Large intestine (tissue), 12 donors: ENCODE measurements around the gene ABR. TPM values are rescaled to one million over a fixed set of nuclear protein-coding genes. Genes with fewer than 3 reads are reported as not detected.
A peak's percentile ranks its signal among the peaks of the same experiment; 100 is the strongest.

Experiments
- DNase-seq, 2 donors: peaks; one replicate each; pipeline versions ENCODE4 v3.0.0 to v3.0.0-alpha.2; 2013
- H3K27ac ChIP-seq: one replicate; pipeline ENCODE4 v1.5.1; 2013; ENCODE audit warnings: low read length
- H3K27me3 ChIP-seq: 2 replicates; pipeline ENCODE4 v1.6.1; 2013; ENCODE audit warnings: low read length; ENCODE audit not compliant: control insufficient read depth, insufficient read depth
- H3K36me3 ChIP-seq: 2 replicates; pipeline ENCODE4 v1.6.1; 2013; ENCODE audit warnings: low read length; ENCODE audit not compliant: control insufficient read depth, insufficient read depth
- H3K4me1 ChIP-seq: one replicate; pipeline ENCODE4 v1.6.1; 2013; ENCODE audit warnings: low read length; ENCODE audit not compliant: control insufficient read depth, insufficient read depth
- H3K4me3 ChIP-seq: one replicate; pipeline ENCODE4 v1.5.1; 2013; ENCODE audit warnings: low read length
- H3K9me3 ChIP-seq: one replicate; pipeline ENCODE4 v1.6.1; 2013; ENCODE audit warnings: mild to moderate bottlenecking, low read depth, low read length, moderate library complexity; ENCODE audit not compliant: control insufficient read depth
- WGBS: methylation state at CpG from one replicate; pipeline ENCODE4 v1.1.5; 2013; ENCODE audit warnings: low lambda C conversion rate; ENCODE audit not compliant: insufficient coverage; 5-methylcytosine and 5-hydroxymethylcytosine counted together
- long read RNA-seq, 11 donors: transcript quantifications; one replicate each; lab custom pipeline, GENCODE V29; 2026
- polyA plus RNA-seq: library from polyadenylated mRNA; unstranded; fragments of 120-200 nt; gene quantifications from one replicate; pipeline ENCODE4 v1.2.1, GENCODE V29; 2013

The ABR gene
- 125 TPM for polyA plus RNA-seq
- long read RNA-seq, donor 1, full-length matches to known transcripts: 7 of 7 reads
- long read RNA-seq, donor 1, partial matches to known transcripts: 0 of 7 reads
- long read RNA-seq, donor 1, other reads (novel, unspliced or antisense): 0 of 7 reads
- long read RNA-seq, donor 2, transcript ABR-201 (22 exons, 2,673 nt): major isoform, 7 of 17 reads
- long read RNA-seq, donor 2, partial matches to known transcripts: 7 of 17 reads
- long read RNA-seq, donor 2, other reads (novel, unspliced or antisense): 0 of 17 reads
- long read RNA-seq, donor 3: 0 reads
- long read RNA-seq, donor 4, partial matches to known transcripts: 0 of 2 reads
- long read RNA-seq, donor 4, other reads (novel, unspliced or antisense): 0 of 2 reads
- long read RNA-seq, donor 5, transcript ABR-201 (22 exons, 2,673 nt): major isoform, 7 of 11 reads
- long read RNA-seq, donor 5, partial matches to known transcripts: 0 of 11 reads
- long read RNA-seq, donor 5, other reads (novel, unspliced or antisense): 0 of 11 reads
- long read RNA-seq, donor 6, transcript ABR-201 (22 exons, 2,673 nt): major isoform, 5 of 14 reads
- long read RNA-seq, donor 6, partial matches to known transcripts: 7 of 14 reads
- long read RNA-seq, donor 6, other reads (novel, unspliced or antisense): 0 of 14 reads
- long read RNA-seq, donor 7, partial matches to known transcripts: 5 of 7 reads
- long read RNA-seq, donor 7, other reads (novel, unspliced or antisense): 0 of 7 reads
- long read RNA-seq, donor 8, full-length matches to known transcripts: 6 of 6 reads
- long read RNA-seq, donor 8, partial matches to known transcripts: 0 of 6 reads
- long read RNA-seq, donor 8, other reads (novel, unspliced or antisense): 0 of 6 reads
- long read RNA-seq, donor 9, full-length matches to known transcripts: 7 of 13 reads
- long read RNA-seq, donor 9, partial matches to known transcripts: 6 of 13 reads
- long read RNA-seq, donor 9, other reads (novel, unspliced or antisense): 0 of 13 reads
- long read RNA-seq, donor 10, partial matches to known transcripts: 0 of 7 reads
- long read RNA-seq, donor 10, other reads (novel, unspliced or antisense): 0 of 7 reads
- long read RNA-seq, donor 11, partial matches to known transcripts: 0 of 4 reads
- long read RNA-seq, donor 11, other reads (novel, unspliced or antisense): 0 of 4 reads

DNA sequence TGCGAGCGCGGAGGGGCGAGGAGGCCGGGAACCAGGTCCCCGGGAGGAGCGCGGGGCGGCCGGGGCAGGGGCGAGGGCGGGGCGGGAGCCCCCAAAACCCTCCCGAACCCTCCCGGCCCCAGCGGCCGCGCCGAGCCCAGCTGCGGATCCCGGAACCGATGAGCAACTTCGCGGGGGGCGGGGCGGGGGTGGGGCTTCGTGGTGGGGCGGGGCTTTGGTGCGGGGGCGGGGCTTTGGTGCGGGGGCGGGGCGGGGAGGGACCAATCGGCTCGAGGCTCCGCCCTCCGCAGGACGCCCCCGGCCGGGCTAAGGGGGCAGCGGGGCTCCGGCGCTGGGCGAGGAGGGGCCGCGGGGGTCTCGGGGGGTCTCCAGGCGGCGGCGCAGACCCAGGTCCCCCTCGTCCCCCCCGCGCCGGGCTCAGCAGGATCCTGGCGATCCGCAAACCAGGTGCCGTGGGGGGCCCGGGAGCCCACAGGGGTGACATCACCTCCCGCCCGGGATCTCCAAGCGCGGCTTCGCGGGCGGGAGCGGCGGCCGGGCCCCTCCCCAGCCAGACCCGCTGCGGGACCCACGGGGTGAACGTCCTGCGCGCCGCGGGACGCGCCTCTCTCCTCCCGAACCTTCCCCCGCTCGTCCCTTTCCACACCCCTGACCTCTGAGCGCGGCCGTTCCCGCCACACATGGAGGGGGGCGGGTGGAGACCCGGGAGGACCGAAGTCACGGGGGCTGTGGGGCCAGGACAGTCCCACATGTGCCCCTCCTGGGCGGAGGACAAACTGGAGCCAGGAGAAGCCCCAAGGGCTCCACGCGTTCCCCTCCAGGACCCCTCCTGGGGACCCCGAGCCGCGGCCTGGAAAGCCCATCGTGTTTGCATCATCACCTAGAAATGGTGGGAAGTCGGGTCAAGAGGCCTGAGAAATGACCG lies at the start of gene ABR:
ABR (minus strand) TSS at position 164 of the 925 bp plus-strand sequence. CDS start 254 bp downstream, outside the sequence.
- H3K27me3 ChIP-seq: peaks cover 58% of the 10 kb centered on the region
- H3K36me3 ChIP-seq: no peaks in the 10 kb centered on the region
- H3K27ac ChIP-seq: no peak within 1 kb of the TSS
- no peak for DNase-seq
- peaks cover 3% of the 10 kb centered on the region for H3K4me1 ChIP-seq
- H3K4me3 ChIP-seq: peak within 1 kb of the TSS; percentile 54
- peaks cover 2% of the 10 kb centered on the region for H3K9me3 ChIP-seq
- no CpG with 5 or more reads among the region's 98 CpGs for WGBS

- no peaks in the 10 kb centered on the region for H3K36me3 ChIP-seq
- no peak overlapping the region for H3K4me3 ChIP-seq
- DNase-seq: peak in 1 of 2 donors; percentile 51
- no peak overlapping the region for H3K27ac ChIP-seq
- H3K9me3 ChIP-seq: peaks cover 4% of the 10 kb centered on the region
- WGBS: no CpG with 5 or more reads among the region's 74 CpGs
- peaks cover 3% of the 10 kb centered on the region for H3K4me1 ChIP-seq
- peaks cover 65% of the 10 kb centered on the region for H3K27me3 ChIP-seq
Observed at GRCh38 chr17:1229349-1229899, 49.6 kb upstream of the ABR start.

DNA sequence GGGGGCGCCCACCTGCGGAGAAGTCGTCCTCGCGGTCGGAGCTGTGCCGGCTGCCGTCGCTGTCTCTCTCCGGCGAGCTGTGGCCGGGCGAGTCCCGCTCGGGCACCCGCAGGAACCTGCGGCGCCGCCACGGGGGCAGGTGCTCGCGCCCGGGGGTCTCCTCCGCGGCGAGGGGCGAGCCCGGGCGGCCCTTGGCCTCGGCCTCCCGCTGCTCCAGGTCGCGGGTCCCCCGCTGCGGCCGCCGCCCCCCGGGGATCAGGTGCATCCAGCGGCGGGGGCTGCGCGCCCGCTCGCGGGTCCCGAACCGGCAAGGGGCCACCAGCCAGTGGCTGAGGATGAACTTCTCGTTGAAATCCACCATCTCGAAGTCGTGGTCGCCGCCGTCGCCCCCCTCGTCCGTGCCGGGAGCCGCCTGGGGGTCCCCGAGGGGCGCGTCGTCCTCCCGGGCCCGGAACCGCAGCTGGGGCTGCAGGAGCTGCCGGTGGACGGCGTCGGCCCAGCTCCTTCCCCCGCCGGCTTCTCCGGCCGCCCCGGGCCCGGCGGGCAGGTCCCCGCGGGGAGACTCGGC lies 49.1 kb upstream of the ABR start:
- DNase-seq: peak in 1 of 2 donors; percentile 17
- Histone ChIP-seq H3K9me3 (peaks cover 4% of the 10 kb centered on the region), H3K4me3 (no peak overlapping the region), H3K27ac (no peak overlapping the region), H3K27me3 (peaks cover 65% of the 10 kb centered on the region), H3K4me1 (peaks cover 3% of the 10 kb centered on the region), H3K36me3 (no peaks in the 10 kb centered on the region)
- WGBS: no CpG with 5 or more reads among the region's 79 CpGs

DNA sequence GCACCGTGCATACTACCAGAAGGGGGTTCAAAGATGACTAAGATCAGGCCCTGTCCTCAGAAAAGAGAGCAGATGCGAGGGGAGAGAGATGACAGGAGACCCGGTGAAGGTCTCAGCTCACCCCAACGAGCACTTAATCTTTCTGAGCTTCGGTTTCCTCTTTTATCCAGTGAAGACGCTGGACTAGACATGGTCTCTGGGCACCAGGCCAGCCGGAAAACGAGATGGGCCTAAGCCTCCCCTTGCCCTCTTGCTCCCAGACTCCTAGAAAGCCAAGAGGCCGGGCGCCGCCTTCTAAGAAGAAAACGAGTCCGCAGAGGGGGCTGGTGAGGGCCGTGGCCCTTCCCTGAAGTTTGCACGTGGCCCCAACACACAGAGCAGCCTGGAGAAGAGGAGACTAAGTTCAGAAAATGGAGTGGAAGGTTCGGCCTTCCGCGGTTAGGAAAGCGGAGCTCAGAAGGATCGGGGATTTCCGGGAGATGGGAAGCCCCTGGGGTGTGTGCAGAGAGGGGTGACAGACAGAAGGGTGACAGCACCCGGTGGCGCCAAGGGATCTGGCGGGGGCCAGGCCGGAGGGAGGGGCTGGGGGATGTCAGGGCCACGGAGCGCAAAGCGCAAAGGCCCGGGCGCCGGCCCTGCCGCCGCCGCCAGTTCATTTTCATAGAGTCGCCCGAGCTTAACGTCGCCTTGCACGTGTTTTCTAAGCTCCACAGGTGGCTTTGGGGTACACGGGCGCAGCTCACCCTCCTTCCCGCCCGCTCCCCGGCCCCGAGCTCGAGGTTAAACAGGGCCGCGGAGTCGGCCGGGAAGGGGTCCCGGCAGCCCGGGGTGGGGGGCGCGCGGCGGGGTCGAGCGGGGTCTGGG lies 48.4 kb upstream of the ABR start:
- H3K27me3 ChIP-seq: peaks cover 62% of the 10 kb centered on the region

DNA sequence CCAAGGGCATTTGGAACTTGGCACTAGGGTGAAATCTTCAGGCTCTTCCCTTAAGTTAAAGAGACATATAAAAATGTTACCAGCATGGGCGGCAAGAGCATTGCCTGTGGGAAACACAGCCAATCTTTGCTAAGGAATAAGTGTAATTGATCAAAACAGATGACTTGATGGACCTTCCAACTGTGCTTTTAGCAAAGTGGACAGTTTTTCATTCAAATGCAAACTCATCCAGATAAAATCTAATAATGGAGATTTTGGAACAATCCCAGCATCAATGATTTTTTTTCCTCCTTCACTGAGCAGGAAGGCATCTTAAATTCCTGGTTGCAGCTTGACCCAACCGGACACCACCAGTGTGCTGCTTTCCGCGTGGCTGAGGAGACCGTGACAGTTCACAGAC lies 47.6 kb upstream of the ABR start:
- H3K9me3 ChIP-seq: peaks cover 4% of the 10 kb centered on the region
- no peak for DNase-seq
- WGBS: no CpG with 5 or more reads among the region's 5 CpGs
- peaks cover 57% of the 10 kb centered on the region for H3K27me3 ChIP-seq
- no peak overlapping the region for H3K4me3 ChIP-seq
- no peak overlapping the region for H3K27ac ChIP-seq
- H3K4me1 ChIP-seq: peaks cover 3% of the 10 kb centered on the region
- no peaks in the 10 kb centered on the region for H3K36me3 ChIP-seq

More for the DNA sequence above, 48.4 kb upstream of the ABR start:
- no CpG with 5 or more reads among the region's 58 CpGs for WGBS
- Histone ChIP-seq H3K36me3 (no peaks in the 10 kb centered on the region), H3K4me1 (peaks cover 3% of the 10 kb centered on the region), H3K9me3 (peaks cover 4% of the 10 kb centered on the region), H3K27ac (no peak overlapping the region), H3K4me3 (peak overlapping the region; percentile 10)
- DNase-seq: no peak

- H3K36me3 ChIP-seq: no peaks in the 10 kb centered on the region
- WGBS: no CpG with 5 or more reads among the region's 3 CpGs
- H3K27ac ChIP-seq: no peak overlapping the region
- H3K4me3 ChIP-seq: no peak overlapping the region
- H3K27me3 ChIP-seq: peaks cover 47% of the 10 kb centered on the region
- H3K4me1 ChIP-seq: peaks cover 3% of the 10 kb centered on the region
- DNase-seq: no peak
- peaks cover 4% of the 10 kb centered on the region for H3K9me3 ChIP-seq
Observed at GRCh38 chr17:1226308-1226707, 46.5 kb upstream of the ABR start.

DNA sequence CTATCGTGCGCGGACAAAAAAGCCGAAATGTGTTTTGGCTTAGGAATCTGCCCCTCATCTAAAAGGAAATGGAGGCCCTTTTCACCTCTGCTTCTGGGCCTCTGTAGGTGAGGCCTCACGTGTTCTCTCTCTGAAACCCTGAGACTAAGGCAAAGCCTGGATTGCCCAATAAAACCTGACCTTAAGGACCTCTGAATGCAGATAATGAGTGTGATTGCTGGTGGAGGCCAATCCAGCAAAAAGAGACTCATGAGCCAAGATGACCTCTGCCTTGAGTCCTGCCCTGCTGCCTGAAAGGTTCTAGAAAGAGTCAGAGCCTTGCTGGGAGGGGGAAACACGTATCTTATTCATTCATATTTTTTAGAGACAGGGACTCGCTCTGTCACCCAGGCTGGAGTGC lies 44.5 kb upstream of the ABR start:
- Histone ChIP-seq H3K27ac (no peak overlapping the region), H3K36me3 (no peaks in the 10 kb centered on the region), H3K4me1 (no peaks in the 10 kb centered on the region), H3K4me3 (no peak overlapping the region), H3K27me3 (peaks cover 29% of the 10 kb centered on the region), H3K9me3 (no peaks in the 10 kb centered on the region)
- no CpG with 5 or more reads among the region's 7 CpGs for WGBS
- peak; percentile 75 to 82 for DNase-seq

DNA sequence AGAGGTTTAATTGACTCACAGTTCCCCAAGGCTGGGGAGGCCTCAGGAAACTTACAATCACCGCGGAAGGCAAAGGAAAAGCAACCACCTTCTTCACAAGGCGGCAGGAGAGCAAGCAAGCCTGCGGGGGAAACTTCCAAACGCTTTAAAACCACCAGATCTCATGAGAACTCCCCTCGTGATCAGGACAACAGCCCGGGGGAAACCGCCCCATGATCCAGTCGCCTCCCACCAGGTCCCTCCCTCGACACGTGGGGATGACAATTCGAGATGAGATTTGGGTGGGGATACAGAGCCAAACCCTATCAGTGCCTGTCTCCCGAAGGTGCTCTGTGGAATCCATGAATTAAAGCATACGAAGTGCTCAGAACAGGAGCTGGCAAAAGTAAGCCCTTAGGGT lies 43.9 kb upstream of the ABR start:
- no peak overlapping the region for H3K27ac ChIP-seq
- no peaks in the 10 kb centered on the region for H3K36me3 ChIP-seq
- no CpG with 5 or more reads among the region's 14 CpGs for WGBS
- H3K4me1 ChIP-seq: no peaks in the 10 kb centered on the region
- no peak for DNase-seq
- no peak overlapping the region for H3K4me3 ChIP-seq
- no peaks in the 10 kb centered on the region for H3K9me3 ChIP-seq
- peaks cover 28% of the 10 kb centered on the region for H3K27me3 ChIP-seq
